ENCODE data around the gene CNTNAP2. TPM values are rescaled to one million over a fixed set of nuclear protein-coding genes. Genes with fewer than 3 reads are reported as not detected.

The CNTNAP2 gene
- total RNA-seq, 1 donor from 2014 or later, result 9.2 TPM

GRCh38 chr7:146709451-146710027 is 592.9 kb downstream of the CNTNAP2 start:
- no peak for DNase-seq (ENCODE audit: low read depth)
- no peak for TF ChIP-seq CTCF (conservative IDR thresholded peaks at IDR 0.05; ENCODE audit: low read depth, low read length)
- no peak overlapping the region for H3K4me3 ChIP-seq (ENCODE audit: low read depth, low read length)

- DNase-seq (ENCODE audit: low read depth), result no peak
- TF ChIP-seq CTCF (conservative IDR thresholded peaks at IDR 0.05; ENCODE audit: low read depth, low read length), result no peak
- no peak overlapping the region for H3K4me3 ChIP-seq (ENCODE audit: low read depth, low read length)
Measured at GRCh38 chr7:146713205-146713604, 596.6 kb downstream of the CNTNAP2 start.

- DNase-seq (ENCODE audit: low read depth), result no peak
- H3K4me3 ChIP-seq (ENCODE audit: low read depth, low read length), result no peak overlapping the region
Measured at GRCh38 chr7:146713934-146714333, 597.3 kb downstream of the CNTNAP2 start.

GRCh38 chr7:146720195-146720594 is 603.6 kb downstream of the CNTNAP2 start:
- TF ChIP-seq CTCF (conservative IDR thresholded peaks at IDR 0.05; ENCODE audit: low read depth, low read length), result no peak
- no peak overlapping the region for H3K4me3 ChIP-seq (ENCODE audit: low read depth, low read length)
- no peak for DNase-seq (ENCODE audit: low read depth)

More at GRCh38 chr7:146713934-146714333, 597.3 kb downstream of the CNTNAP2 start:
- no peak for TF ChIP-seq CTCF (conservative IDR thresholded peaks at IDR 0.05; ENCODE audit: low read depth, low read length)

GRCh38 chr7:146722986-146723385 is 606.4 kb downstream of the CNTNAP2 start:
- no peak for DNase-seq (ENCODE audit: low read depth)
- H3K4me3 ChIP-seq (ENCODE audit: low read depth, low read length), result no peak overlapping the region
- no peak for TF ChIP-seq CTCF (conservative IDR thresholded peaks at IDR 0.05; ENCODE audit: low read depth, low read length)

- DNase-seq (ENCODE audit: low read depth), result no peak
- no peak for TF ChIP-seq CTCF (conservative IDR thresholded peaks at IDR 0.05; ENCODE audit: low read depth, low read length)
- H3K4me3 ChIP-seq (ENCODE audit: low read depth, low read length), result no peak overlapping the region
Measured at GRCh38 chr7:146725520-146725919, 608.9 kb downstream of the CNTNAP2 start.

- no peak overlapping the region for H3K4me3 ChIP-seq (ENCODE audit: low read depth, low read length)
- no peak for TF ChIP-seq CTCF (conservative IDR thresholded peaks at IDR 0.05; ENCODE audit: low read depth, low read length)
Measured at GRCh38 chr7:146728141-146728540, 611.5 kb downstream of the CNTNAP2 start.

More at GRCh38 chr7:146728141-146728540, 611.5 kb downstream of the CNTNAP2 start:
- DNase-seq (ENCODE audit: low read depth), result no peak
